HepG2 (cell line): ENCODE results near the gene DOC2A. TPM values are rescaled to one million over a fixed set of nuclear protein-coding genes. Genes with fewer than 3 reads are reported as not detected.

Source experiments
- ATF7-NPFF ChIP-seq: sonication (generic); formaldehyde crosslinking; IDR thresholded peaks from 2 replicates; pipeline ENCODE4 v1.8.1; 2023; ENCODE audit warnings: mild to moderate bottlenecking, low read depth, missing genetic modification reagents, moderate library complexity
- CCAR2 ChIP-seq: fragments of 200-400 bp; formaldehyde crosslinking; optimal IDR thresholded peaks from 2 replicates; pipeline ENCODE3; 2018; ENCODE audit warnings: low read depth, mild to moderate bottlenecking, low read length, moderate library complexity
- FOXA1 ChIP-seq, 2 experiments: fragments of 450-650 bp in 1 of 2; sonication (generic) in 1 of 2; formaldehyde crosslinking in 1 of 2; IDR thresholded peaks; 2 replicates each; pipeline versions ENCODE4 v1.4.0 to v1.6.1; 2016 to 2020; ENCODE audit warnings: missing genetic modification reagents in 1 of 2
- FOXA3 ChIP-seq: IDR thresholded peaks from 2 replicates; pipeline ENCODE4 v1.6.1; 2016; ENCODE audit warnings: missing genetic modification reagents, missing compliant biosample characterization
- GATAD2A ChIP-seq: IDR thresholded peaks from 2 replicates; pipeline ENCODE4 v1.6.1; 2016
- HMGA1 ChIP-seq: sonication (generic); formaldehyde crosslinking; conservative IDR thresholded peaks from 2 replicates; pipeline ENCODE4 v1.4.0; 2020; ENCODE audit warnings: missing genetic modification reagents
- JUN ChIP-seq: sonication (generic); formaldehyde crosslinking; IDR thresholded peaks from 2 replicates; pipeline ENCODE4 v1.4.0; 2020; ENCODE audit warnings: mild to moderate bottlenecking, missing genetic modification reagents
- NR2C2 ChIP-seq: sonication (generic); formaldehyde crosslinking; IDR thresholded peaks from 2 replicates; pipeline ENCODE4 v1.4.0; 2020; ENCODE audit warnings: missing genetic modification reagents, mild to moderate bottlenecking, moderate library complexity, borderline replicate concordance
- NR2F2 ChIP-seq: IDR thresholded peaks from 2 replicates; pipeline ENCODE4 v1.6.1; 2012; ENCODE audit warnings: low read depth, inconsistent platforms, borderline replicate concordance
- NR3C1 ChIP-seq: sonication (generic); formaldehyde crosslinking; IDR thresholded peaks from 2 replicates; pipeline ENCODE4 v1.4.0; 2020; ENCODE audit warnings: missing genetic modification reagents
- PITX1 ChIP-seq: sonication (generic); formaldehyde crosslinking; IDR thresholded peaks from 2 replicates; pipeline ENCODE4 v1.5.1; 2020; ENCODE audit warnings: mild to moderate bottlenecking, missing genetic modification reagents
- RFXAP ChIP-seq: sonication (generic); formaldehyde crosslinking; IDR thresholded peaks from 2 replicates; pipeline ENCODE4 v1.4.0; 2020; ENCODE audit warnings: missing genetic modification reagents, borderline replicate concordance
- SAP130 ChIP-seq: IDR thresholded peaks from 2 replicates; pipeline ENCODE4 v1.6.1; 2016; ENCODE audit warnings: low read depth
- WIZ ChIP-seq: sonication (generic); formaldehyde crosslinking; IDR thresholded peaks from 2 replicates; pipeline ENCODE4 v1.5.1; 2020; ENCODE audit warnings: mild to moderate bottlenecking, missing genetic modification reagents
- YEATS4 ChIP-seq: sonication (generic); formaldehyde crosslinking; IDR thresholded peaks from 2 replicates; pipeline ENCODE4 v1.4.0; 2020; ENCODE audit warnings: missing genetic modification reagents, borderline replicate concordance
- ZKSCAN8 ChIP-seq: IDR thresholded peaks from 2 replicates; pipeline ENCODE4 v1.6.1; 2016; ENCODE audit warnings: borderline replicate concordance, missing genetic modification reagents, missing compliant biosample characterization
- ZNF816 ChIP-seq: sonication (generic); formaldehyde crosslinking; IDR thresholded peaks from 2 replicates; pipeline ENCODE4 v1.8.0; 2022; ENCODE audit warnings: missing genetic modification reagents, mild to moderate bottlenecking, borderline replicate concordance
- polyA plus RNA-seq, 8 experiments: library from polyadenylated mRNA; depleted of rRNA in 3 of 8; stranded (reverse) in 7 of 8; unstranded in 1 of 8; fragments of >200 nt; fragmentation: Illumina TruSeq in 4 of 8; extraction: Trizol in 4 of 8; gene quantifications; 2 replicates each; pipeline versions ENCODE4 v1.2.1 to v1.2.3, GENCODE V29; 2011 to 2016; ENCODE audit warnings: low read depth in 4 of 8, missing spikeins in 1 of 8, mixed read lengths in 1 of 8; ENCODE audit not compliant: insufficient read depth in 1 of 8
- total RNA-seq, 5 experiments: library from RNA; depleted of rRNA; stranded (reverse); fragments of >200 nt; fragmentation: Illumina TruSeq; extraction: Trizol; gene quantifications; 2 replicates each; pipeline ENCODE4 v1.2.3, GENCODE V29; 2016; ENCODE audit warnings: low read depth in 1 of 5
- TF ChIP-seq, protein P1 (sequence below): sonication (generic); formaldehyde crosslinking; IDR thresholded peaks from 2 replicates; pipeline ENCODE4 v1.4.0; 2020; ENCODE audit warnings: missing genetic modification reagents, mild to moderate bottlenecking, borderline replicate concordance
- TF ChIP-seq, protein P2 (sequence below): sonication (generic); formaldehyde crosslinking; IDR thresholded peaks from 2 replicates; pipeline ENCODE4 v1.4.0; 2020; ENCODE audit warnings: missing genetic modification reagents
- TF ChIP-seq, protein P3 (sequence below): sonication (generic); formaldehyde crosslinking; IDR thresholded peaks from 2 replicates; pipeline ENCODE4 v1.8.0; 2022; ENCODE audit warnings: missing genetic modification reagents, mild to moderate bottlenecking, borderline replicate concordance
- TF ChIP-seq, protein P4 (sequence below): sonication (generic); formaldehyde crosslinking; IDR thresholded peaks from 2 replicates; pipeline ENCODE4 v1.8.0; 2022; ENCODE audit warnings: missing genetic modification reagents, mild to moderate bottlenecking, moderate library complexity, borderline replicate concordance
- TF ChIP-seq, protein P5 (sequence below): IDR thresholded peaks from 2 replicates; pipeline ENCODE4 v1.6.1; 2016; ENCODE audit warnings: low read depth, borderline replicate concordance
- TF ChIP-seq, protein P6 (sequence below): sonication (generic); formaldehyde crosslinking; IDR thresholded peaks from 2 replicates; pipeline ENCODE4 v1.4.0; 2020; ENCODE audit warnings: mild to moderate bottlenecking, missing genetic modification reagents

The DOC2A gene
- total and polyA plus RNA-seq, 2 of the 13 experiments (the other 11 are each of a cell fraction or from before 2014, with no cell fraction given): 0.15 to 0.55 TPM

DNA sequence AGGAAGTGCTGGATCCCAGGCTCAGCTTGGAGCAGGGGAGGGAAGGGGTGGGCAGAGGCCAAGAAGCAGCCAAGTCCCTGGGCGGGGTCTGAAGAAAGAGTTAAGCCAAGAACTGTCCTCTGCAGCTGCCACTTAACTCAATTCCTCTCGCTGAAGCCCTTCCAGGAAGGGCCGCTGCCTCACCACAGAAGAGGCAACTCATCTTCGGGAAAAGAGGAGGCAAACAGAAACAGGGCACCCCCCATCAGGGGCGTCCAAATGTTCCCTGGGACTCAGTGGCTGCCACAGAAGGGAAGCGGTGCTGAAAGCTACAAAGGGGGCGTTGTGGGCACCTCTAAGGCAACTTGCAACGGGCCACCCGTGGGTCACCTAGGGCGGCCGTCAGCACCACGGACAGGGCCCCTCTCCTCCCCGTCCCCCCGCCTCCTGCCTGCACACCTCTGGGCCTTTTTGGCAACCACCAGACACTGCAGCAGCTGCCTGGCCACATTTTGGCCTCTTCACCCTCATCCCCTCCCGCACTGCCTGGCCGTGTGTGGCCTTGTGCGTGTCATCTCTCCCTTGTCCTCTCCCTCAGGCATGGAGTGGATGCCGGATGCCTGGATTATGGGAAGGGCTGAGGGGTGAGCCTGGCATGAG is 17.7 kb upstream of the DOC2A start (continued):
- TF ChIP-seq HMGA1 (CRISPR knock-in tag): no peak
- 0 out of 2 replicates have a peak, but pooled peaks have one; percentile 20 for TF ChIP-seq GATAD2A (CRISPR knock-in tag)
- TF ChIP-seq NR3C1 (CRISPR knock-in tag): no peak
- no peak for TF ChIP-seq FOXA1 (IDR thresholded peaks at IDR 0.05)
- no peak for TF ChIP-seq FOXA1 (CRISPR knock-in tag; IDR thresholded peaks at IDR 0.05)
- no peak for TF ChIP-seq RFXAP (CRISPR knock-in tag)
- TF ChIP-seq, protein P1, sequence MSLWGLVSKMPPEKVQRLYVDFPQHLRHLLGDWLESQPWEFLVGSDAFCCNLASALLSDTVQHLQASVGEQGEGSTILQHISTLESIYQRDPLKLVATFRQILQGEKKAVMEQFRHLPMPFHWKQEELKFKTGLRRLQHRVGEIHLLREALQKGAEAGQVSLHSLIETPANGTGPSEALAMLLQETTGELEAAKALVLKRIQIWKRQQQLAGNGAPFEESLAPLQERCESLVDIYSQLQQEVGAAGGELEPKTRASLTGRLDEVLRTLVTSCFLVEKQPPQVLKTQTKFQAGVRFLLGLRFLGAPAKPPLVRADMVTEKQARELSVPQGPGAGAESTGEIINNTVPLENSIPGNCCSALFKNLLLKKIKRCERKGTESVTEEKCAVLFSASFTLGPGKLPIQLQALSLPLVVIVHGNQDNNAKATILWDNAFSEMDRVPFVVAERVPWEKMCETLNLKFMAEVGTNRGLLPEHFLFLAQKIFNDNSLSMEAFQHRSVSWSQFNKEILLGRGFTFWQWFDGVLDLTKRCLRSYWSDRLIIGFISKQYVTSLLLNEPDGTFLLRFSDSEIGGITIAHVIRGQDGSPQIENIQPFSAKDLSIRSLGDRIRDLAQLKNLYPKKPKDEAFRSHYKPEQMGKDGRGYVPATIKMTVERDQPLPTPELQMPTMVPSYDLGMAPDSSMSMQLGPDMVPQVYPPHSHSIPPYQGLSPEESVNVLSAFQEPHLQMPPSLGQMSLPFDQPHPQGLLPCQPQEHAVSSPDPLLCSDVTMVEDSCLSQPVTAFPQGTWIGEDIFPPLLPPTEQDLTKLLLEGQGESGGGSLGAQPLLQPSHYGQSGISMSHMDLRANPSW: no peak
- TF ChIP-seq ATF7-NPFF: no peak
- TF ChIP-seq, protein P2, sequence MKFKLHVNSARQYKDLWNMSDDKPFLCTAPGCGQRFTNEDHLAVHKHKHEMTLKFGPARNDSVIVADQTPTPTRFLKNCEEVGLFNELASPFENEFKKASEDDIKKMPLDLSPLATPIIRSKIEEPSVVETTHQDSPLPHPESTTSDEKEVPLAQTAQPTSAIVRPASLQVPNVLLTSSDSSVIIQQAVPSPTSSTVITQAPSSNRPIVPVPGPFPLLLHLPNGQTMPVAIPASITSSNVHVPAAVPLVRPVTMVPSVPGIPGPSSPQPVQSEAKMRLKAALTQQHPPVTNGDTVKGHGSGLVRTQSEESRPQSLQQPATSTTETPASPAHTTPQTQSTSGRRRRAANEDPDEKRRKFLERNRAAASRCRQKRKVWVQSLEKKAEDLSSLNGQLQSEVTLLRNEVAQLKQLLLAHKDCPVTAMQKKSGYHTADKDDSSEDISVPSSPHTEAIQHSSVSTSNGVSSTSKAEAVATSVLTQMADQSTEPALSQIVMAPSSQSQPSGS: no peak
- no peak for TF ChIP-seq NR2F2
- no peak for TF ChIP-seq ZKSCAN8 (CRISPR knock-in tag)
- no peak for TF ChIP-seq YEATS4
- TF ChIP-seq, protein P3, sequence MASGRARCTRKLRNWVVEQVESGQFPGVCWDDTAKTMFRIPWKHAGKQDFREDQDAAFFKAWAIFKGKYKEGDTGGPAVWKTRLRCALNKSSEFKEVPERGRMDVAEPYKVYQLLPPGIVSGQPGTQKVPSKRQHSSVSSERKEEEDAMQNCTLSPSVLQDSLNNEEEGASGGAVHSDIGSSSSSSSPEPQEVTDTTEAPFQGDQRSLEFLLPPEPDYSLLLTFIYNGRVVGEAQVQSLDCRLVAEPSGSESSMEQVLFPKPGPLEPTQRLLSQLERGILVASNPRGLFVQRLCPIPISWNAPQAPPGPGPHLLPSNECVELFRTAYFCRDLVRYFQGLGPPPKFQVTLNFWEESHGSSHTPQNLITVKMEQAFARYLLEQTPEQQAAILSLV (CRISPR knock-in tag): 0 out of 2 replicates have a peak, but pooled peaks have one; percentile 50
- TF ChIP-seq JUN: no peak
- TF ChIP-seq ZNF816: no peak
- TF ChIP-seq CCAR2: no peak
- TF ChIP-seq SAP130 (CRISPR knock-in tag): peak; percentile 36
- TF ChIP-seq, protein P4, sequence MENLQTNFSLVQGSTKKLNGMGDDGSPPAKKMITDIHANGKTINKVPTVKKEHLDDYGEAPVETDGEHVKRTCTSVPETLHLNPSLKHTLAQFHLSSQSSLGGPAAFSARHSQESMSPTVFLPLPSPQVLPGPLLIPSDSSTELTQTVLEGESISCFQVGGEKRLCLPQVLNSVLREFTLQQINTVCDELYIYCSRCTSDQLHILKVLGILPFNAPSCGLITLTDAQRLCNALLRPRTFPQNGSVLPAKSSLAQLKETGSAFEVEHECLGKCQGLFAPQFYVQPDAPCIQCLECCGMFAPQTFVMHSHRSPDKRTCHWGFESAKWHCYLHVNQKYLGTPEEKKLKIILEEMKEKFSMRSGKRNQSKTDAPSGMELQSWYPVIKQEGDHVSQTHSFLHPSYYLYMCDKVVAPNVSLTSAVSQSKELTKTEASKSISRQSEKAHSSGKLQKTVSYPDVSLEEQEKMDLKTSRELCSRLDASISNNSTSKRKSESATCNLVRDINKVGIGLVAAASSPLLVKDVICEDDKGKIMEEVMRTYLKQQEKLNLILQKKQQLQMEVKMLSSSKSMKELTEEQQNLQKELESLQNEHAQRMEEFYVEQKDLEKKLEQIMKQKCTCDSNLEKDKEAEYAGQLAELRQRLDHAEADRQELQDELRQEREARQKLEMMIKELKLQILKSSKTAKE (CRISPR knock-in tag): no peak; the same call in 1 of the 2 replicates
- TF ChIP-seq PITX1 (CRISPR knock-in tag): no peak
- TF ChIP-seq FOXA3: no peak
- no peak for TF ChIP-seq NR2C2 (CRISPR knock-in tag)
- TF ChIP-seq, protein P5, sequence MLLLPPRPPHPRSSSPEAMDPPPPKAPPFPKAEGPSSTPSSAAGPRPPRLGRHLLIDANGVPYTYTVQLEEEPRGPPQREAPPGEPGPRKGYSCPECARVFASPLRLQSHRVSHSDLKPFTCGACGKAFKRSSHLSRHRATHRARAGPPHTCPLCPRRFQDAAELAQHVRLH (CRISPR knock-in tag): peak; percentile 43; the same call in 1 of the 2 replicates
- TF ChIP-seq WIZ (CRISPR knock-in tag): peak; percentile 87
- TF ChIP-seq, protein P6, sequence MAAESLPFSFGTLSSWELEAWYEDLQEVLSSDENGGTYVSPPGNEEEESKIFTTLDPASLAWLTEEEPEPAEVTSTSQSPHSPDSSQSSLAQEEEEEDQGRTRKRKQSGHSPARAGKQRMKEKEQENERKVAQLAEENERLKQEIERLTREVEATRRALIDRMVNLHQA: no peak
